HG03342 (cell line): Measurements from ENCODE around the gene IL36A.

Experiments used
- ATAC-seq: cut with Tn5 transposase; IDR thresholded peaks from one replicate; pipeline ENCODE4 v1.9.1; 2021; ENCODE audit warnings: mild to moderate bottlenecking, moderate library complexity; ENCODE audit not compliant: unreplicated experiment

The IL36A gene

GRCh38 chr2:113002677-113003076 is 2.6 kb upstream of the IL36A start:
- ATAC-seq = no peak

DNA sequence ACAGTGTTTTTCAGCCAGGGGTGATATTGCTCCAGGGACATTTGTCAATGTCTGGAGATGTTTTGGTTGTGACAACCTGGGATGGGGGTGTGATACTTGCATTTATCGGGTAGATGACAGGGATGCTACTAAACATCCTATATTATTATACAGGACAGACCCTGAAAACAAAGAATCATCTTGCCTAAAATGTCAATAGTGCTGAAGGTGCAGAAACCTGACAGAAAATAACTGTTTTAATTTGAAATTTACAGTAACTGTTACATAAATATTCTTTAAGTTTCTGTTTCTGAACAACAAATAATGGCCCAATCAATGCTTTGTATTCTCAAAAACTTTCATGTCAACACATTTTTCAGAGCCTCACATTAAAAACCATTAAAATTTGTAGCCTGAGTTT is 2.0 kb downstream of the IL36A start:
- no peak for ATAC-seq

- no peak for ATAC-seq
Observed at GRCh38 chr2:113009622-113010021, 4.4 kb downstream of the IL36A start.

DNA sequence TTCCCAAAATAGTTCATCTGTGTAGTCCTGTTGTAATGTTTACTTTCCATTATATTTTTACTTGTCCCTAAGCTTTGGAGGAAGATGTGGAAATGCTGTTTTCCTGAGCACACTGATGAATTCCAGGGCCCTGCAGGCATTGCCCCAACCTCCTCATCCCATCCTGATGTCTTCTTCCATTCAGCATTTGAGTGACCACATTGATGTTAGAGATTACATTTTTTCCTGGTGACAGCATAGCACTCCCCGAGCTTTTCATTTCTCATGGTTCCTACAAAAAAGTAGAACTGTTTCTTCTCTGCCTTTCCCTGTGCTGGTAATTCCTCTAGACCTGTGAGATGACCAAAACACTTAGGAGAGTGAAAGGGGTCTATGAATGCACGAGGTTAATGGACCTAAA is 4.8 kb downstream of the IL36A start:
- no peak for ATAC-seq

- ATAC-seq = no peak
Observed at GRCh38 chr2:113011108-113011507, 5.8 kb downstream of the IL36A start.

- ATAC-seq = no peak
Observed at GRCh38 chr2:113012436-113013335, 7.4 kb downstream of the IL36A start.

DNA sequence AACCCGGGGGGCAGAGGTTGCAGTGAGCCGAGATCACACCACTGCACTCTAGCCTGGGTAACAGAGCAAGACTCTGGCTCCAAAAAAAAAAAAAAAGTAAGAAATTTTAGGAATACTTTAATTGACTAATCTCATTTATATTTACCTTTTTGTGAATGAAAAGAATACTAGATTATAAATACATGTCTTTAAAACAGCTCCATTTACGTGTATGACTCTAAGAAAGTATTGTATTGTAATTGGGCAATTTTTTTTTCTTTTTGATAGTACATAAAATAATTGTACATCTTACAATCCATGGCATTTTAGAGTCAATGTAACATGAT is 8.0 kb downstream of the IL36A start:
- no peak for ATAC-seq

- ATAC-seq = no peak
Observed at GRCh38 chr2:113014067-113014466, 8.8 kb downstream of the IL36A start.

DNA sequence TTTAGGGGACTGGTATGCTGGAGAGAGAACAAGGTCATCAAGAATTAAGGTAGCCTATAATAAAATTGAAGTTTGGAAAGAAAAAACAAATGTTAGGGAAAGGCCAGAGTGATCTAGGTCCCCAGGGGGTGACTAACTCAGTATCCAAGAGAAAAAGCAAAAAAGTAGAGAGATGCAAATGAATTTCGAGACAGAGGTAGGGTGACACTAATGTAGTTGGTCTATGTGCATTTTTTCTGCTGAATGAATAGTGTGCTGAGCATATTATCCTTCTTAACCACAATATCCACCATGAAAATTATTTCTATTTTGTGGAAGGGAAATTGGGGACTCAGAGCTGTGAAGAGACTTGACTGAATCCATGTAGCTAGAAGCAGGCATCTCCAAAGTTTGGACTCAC is 9.8 kb downstream of the IL36A start:
- ATAC-seq = no peak

GRCh38 chr2:113015655-113016054 is 10.4 kb downstream of the IL36A start:
- ATAC-seq = no peak

- no peak for ATAC-seq
Observed at GRCh38 chr2:113018509-113018908, 13.2 kb downstream of the IL36A start.

DNA sequence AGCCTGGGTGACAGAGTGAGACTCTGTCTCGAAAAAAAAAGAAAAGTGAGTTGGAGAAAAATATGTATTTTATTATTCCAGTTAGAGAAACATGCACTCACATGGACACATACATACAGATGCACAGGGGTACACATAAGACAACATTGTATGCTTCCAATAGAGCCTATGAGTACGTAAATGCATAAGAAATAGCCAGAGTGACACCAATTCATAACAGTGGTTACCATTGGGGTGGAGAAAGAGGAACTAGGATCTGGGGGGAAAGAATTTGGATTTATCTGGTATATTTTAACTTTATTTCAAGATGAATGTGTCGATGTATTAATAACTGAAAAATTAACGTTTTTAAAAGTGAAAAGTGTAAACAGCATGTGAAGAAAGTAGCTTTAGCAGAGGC is 16.1 kb downstream of the IL36A start:
- ATAC-seq = no peak

GRCh38 chr2:113024764-113025163 is 19.5 kb downstream of the IL36A start:
- no peak for ATAC-seq

- ATAC-seq = no peak
Observed at GRCh38 chr2:113025737-113026136, 20.5 kb downstream of the IL36A start.

GRCh38 chr2:113027691-113028090 is 22.4 kb downstream of the IL36A start:
- no peak for ATAC-seq

DNA sequence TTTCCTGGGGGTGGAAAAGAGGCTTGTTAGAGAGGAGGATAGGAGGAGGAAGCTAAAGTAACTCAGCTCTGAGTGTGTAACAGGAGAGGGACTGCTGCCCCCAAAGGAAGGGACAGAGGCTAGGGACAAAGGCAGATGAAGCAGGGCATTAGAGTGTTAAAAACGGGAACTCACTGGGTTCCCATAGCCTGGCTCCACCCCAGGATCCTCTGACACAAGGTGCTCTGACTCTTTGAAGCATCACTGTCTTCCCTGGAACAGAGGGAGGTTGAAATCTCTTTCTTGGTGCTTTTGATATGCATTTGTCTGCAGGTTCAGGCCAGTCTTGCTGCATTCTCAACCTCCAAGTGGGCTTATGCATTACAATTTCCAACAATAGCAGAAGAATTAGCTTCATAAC is 22.9 kb downstream of the IL36A start:
- ATAC-seq = no peak

- no peak for ATAC-seq
Observed at GRCh38 chr2:113032737-113033136, 27.5 kb downstream of the IL36A start.

- no peak for ATAC-seq
Observed at GRCh38 chr2:113034016-113034415, 28.8 kb downstream of the IL36A start.

DNA sequence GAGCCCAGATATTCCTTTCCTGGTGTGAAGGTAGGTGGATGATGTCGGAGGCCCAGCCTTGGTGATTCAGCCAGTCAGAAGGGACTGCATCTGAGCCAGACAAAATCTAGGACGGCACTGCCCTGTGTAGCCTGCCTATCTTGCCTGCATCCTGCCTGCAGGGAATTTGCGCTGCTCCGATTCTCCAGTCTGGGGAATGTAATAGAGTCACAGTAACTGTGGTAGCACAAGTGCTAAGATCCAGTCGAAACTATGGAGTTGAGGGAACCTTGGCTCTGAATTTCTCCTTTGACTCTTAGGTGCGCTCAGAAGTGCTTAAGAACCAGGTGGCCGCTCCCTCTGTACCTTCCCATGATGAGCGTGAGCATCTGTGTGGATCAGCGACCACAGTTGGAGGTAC is 31.5 kb downstream of the IL36A start:
- no peak for ATAC-seq

DNA sequence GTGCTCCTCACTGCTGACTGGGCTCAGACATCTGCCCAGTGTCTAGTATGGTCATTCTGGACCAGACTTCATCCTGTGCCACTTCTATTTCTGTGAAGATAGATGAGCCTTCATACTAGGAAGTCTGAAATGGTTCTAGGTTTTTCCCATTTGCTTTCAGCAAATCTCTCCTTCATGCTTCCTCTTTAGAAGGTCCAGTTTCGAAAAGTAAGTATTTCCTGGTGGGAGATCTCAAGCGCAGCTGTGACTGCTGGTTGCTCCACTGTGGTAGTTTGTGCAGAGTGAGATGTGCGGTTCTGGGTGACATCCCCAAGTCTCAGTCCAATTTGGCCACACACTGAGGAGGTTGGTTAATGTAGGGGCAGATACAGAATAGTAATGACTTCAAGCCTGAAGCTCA is 33.0 kb downstream of the IL36A start:
- ATAC-seq = no peak

GRCh38 chr2:113039158-113039557 is 33.9 kb downstream of the IL36A start:
- no peak for ATAC-seq

DNA sequence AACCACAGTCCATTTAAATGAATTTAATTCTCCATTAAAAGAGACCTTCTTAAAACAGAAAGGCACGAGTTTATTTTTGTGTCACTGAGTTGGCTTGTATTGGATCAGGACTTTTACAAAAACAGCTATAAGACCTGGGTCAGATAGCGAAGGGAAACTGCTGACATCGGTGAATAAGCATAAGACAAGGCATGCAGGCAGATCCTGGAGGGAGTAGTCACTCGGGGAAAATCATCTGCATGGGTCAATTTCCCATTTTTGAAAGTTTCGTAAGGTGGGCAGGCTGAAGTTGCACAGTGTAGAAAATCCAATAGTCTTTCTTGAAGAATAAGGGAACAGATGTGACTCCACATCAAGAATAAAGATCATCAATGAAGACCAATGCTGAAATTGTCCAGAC is 34.5 kb downstream of the IL36A start:
- ATAC-seq = no peak

- no peak for ATAC-seq
Observed at GRCh38 chr2:113041871-113042270, 36.6 kb downstream of the IL36A start.
